ENCODE measurements around the gene WASF2. TPM values are rescaled to one million over a fixed set of nuclear protein-coding genes. Genes with fewer than 3 reads are reported as not detected.

Gene WASF2
- total and polyA plus RNA-seq, 2 of the 13 experiments (the other 11 are each of a cell fraction or from before 2014, with no cell fraction given) = 10.4 to 27.7 TPM

DNA sequence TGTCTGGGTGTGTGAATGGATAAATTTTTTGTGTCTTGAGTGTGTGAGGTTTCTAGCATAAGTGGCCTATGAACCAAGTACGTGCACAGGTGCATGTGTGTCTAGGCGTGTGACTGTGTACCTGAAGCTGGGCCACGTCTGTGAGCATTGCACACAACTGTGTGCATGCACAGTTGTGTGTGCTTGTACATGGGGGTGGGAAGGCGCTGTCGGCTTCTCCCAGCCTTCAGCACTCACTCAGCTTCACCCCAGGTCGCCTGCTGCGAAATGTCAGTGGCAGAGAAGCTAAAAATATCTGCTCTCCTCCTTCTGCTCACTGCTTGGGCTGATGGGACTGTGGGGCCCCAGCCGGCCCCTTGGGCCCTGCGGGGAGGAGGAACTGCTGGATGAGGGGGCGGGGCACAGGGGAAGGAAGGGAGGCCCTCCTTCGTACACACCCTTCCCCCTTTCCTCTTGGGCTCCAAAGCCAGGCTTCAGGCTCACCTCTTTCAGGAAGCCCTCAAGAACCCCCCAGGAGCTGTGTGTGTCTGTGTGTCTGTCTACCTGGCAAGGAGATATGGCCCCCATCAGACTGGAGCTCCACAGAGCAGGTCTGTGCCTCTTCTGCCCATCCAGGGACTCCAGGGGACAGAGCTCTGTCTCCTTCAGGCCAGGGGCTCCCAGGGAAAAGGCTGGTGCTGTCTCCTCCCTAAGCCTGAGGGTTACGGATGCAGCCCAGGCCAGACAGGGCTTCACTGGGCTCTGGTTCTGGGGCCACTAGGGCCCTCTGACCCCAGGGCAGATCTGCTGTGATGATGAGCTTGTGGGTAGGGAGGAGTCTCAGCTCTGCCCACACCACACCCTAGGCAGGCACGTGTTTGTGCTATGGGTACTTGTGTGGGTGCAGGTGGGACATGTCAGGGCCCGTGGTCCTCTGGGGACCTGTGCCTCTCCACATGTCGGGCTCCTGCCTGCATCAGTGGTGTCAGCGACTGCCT lies 35.6 kb upstream of the WASF2 start (continued):
- TF ChIP-seq, protein P1, sequence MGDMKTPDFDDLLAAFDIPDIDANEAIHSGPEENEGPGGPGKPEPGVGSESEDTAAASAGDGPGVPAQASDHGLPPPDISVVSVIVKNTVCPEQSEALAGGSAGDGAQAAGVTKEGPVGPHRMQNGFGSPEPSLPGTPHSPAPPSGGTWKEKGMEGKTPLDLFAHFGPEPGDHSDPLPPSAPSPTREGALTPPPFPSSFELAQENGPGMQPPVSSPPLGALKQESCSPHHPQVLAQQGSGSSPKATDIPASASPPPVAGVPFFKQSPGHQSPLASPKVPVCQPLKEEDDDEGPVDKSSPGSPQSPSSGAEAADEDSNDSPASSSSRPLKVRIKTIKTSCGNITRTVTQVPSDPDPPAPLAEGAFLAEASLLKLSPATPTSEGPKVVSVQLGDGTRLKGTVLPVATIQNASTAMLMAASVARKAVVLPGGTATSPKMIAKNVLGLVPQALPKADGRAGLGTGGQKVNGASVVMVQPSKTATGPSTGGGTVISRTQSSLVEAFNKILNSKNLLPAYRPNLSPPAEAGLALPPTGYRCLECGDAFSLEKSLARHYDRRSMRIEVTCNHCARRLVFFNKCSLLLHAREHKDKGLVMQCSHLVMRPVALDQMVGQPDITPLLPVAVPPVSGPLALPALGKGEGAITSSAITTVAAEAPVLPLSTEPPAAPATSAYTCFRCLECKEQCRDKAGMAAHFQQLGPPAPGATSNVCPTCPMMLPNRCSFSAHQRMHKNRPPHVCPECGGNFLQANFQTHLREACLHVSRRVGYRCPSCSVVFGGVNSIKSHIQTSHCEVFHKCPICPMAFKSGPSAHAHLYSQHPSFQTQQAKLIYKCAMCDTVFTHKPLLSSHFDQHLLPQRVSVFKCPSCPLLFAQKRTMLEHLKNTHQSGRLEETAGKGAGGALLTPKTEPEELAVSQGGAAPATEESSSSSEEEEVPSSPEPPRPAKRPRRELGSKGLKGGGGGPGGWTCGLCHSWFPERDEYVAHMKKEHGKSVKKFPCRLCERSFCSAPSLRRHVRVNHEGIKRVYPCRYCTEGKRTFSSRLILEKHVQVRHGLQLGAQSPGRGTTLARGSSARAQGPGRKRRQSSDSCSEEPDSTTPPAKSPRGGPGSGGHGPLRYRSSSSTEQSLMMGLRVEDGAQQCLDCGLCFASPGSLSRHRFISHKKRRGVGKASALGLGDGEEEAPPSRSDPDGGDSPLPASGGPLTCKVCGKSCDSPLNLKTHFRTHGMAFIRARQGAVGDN (CRISPR knock-in tag; IDR thresholded peaks at IDR 0.05) = peak; percentile 49; the same call in 1 of the 2 replicates
- TF ChIP-seq ZFP1 (CRISPR knock-in tag; IDR thresholded peaks at IDR 0.05) = no peak
- TF ChIP-seq SETDB1 (CRISPR knock-in tag; IDR thresholded peaks at IDR 0.05; ENCODE audit: borderline replicate concordance) = 0 out of 2 replicates have a peak, but pooled peaks have one; percentile 42

DNA sequence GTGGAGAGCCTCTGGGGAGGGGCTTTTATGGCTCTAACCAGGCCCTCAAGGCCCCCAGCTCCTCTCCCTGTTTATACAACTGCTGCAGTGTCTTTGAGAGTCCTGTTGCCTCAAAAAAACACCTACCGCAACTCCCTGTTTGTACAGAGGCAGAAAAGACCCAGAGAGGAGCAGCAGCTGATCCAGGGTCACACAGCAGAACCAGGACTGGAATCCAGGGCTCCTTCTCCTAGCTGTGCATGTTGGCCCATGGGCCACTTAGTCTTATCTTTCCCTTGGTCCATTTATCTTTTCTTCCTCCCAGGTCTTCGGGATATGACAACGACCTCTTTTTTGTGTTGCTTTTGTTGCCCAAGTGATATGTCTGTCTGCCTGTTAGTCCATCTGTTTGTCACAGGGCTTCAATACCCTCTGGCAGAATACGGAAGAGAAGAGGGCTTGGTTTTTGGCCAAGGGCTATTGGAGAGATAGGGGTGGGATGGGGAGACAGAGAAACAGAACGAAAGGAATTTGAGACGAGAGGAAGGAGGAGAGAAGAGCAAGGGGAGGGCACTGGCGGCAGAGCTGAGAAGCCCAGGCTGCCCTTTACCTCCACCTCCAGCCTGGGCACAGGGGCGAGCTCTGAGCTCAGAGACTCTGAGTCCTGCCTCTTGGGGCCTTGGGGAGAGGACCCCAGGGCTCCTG lies 33.5 kb upstream of the WASF2 start:
- no TSS peak for BruUV-seq (replicated peaks)
- Histone ChIP-seq H3K27me3 (ENCODE audit: control insufficient read depth in 1 of 2, insufficient read depth in 2 of 2, low read length in 2 of 2) (no peaks in the 10 kb centered on the region), H3K9ac (ENCODE audit: insufficient read depth, low read depth, low read length) (peak overlapping the region; percentile 55; the same call in 1 of the 2 replicates), H3K9me3 (ENCODE audit: low read length) (no peaks in the 10 kb centered on the region), H3K36me3 (replicated peaks in 1 of 2; ENCODE audit: control insufficient read depth in 1 of 2, insufficient read depth in 2 of 2, low read length in 2 of 2) (no peaks in the 10 kb centered on the region), H3K4me3 (replicated peaks in 1 of 3; ENCODE audit: insufficient read depth in 1 of 3, low read depth in 2 of 3, low read length in 3 of 3) (no peak overlapping the region; a peak in 1 of 6 replicates), H4K20me1 (ENCODE audit: insufficient read depth, low read length) (no peaks in the 10 kb centered on the region), H3K4me1 (ENCODE audit: insufficient read depth, low read length) (peaks cover 96% of the 10 kb centered on the region), H3K27ac (ENCODE audit: extremely low read length, insufficient read depth, low read length) (peak overlapping the region; percentile 57), H3K79me2 (ENCODE audit: insufficient read depth, low read length) (no peaks in the 10 kb centered on the region), H2AFZ (ENCODE audit: low read length) (peak overlapping the region; percentile 1), H3K4me2 (ENCODE audit: low read depth, low read length) (peak overlapping the region; percentile 95)
- in situ Hi-C loops (cut with HindIII; ENCODE audit: extremely low pct_ligation_motif_present, low pct_unique_long_range_greater_than_20kb) (no loop called here), intact Hi-C loops (cut with micrococcal nuclease; ENCODE audit: unreplicated experiment) (no loop called here)
- 75% methylated on average over 7 of the region's 8 CpGs for WGBS (ENCODE audit: low lambda C conversion rate)
- CTCF ChIA-PET (ENCODE audit: low intra/inter-chr PET ratio, low total read pairs) = interaction anchor here (2.3 kb wide), 1 partner anchor 83 kb away, joined by 7 read pairs; no protein-coding TSS in a partner anchor
- no peak for FAIRE-seq
- no peak for DNase-seq (ENCODE audit: low spot score)
- POLR2A ChIA-PET = interaction anchor here (0.9 to 2.7 kb wide), 6 partner anchors 9 to 84 kb away, joined by 4 to 10 read pairs (median 7); partner anchors contain the start of gene WASF2
- ATAC-seq = no peak
- TF ChIP-seq ZNF605 (CRISPR knock-in tag; IDR thresholded peaks at IDR 0.05) = no peak
- TF ChIP-seq, protein P2, sequence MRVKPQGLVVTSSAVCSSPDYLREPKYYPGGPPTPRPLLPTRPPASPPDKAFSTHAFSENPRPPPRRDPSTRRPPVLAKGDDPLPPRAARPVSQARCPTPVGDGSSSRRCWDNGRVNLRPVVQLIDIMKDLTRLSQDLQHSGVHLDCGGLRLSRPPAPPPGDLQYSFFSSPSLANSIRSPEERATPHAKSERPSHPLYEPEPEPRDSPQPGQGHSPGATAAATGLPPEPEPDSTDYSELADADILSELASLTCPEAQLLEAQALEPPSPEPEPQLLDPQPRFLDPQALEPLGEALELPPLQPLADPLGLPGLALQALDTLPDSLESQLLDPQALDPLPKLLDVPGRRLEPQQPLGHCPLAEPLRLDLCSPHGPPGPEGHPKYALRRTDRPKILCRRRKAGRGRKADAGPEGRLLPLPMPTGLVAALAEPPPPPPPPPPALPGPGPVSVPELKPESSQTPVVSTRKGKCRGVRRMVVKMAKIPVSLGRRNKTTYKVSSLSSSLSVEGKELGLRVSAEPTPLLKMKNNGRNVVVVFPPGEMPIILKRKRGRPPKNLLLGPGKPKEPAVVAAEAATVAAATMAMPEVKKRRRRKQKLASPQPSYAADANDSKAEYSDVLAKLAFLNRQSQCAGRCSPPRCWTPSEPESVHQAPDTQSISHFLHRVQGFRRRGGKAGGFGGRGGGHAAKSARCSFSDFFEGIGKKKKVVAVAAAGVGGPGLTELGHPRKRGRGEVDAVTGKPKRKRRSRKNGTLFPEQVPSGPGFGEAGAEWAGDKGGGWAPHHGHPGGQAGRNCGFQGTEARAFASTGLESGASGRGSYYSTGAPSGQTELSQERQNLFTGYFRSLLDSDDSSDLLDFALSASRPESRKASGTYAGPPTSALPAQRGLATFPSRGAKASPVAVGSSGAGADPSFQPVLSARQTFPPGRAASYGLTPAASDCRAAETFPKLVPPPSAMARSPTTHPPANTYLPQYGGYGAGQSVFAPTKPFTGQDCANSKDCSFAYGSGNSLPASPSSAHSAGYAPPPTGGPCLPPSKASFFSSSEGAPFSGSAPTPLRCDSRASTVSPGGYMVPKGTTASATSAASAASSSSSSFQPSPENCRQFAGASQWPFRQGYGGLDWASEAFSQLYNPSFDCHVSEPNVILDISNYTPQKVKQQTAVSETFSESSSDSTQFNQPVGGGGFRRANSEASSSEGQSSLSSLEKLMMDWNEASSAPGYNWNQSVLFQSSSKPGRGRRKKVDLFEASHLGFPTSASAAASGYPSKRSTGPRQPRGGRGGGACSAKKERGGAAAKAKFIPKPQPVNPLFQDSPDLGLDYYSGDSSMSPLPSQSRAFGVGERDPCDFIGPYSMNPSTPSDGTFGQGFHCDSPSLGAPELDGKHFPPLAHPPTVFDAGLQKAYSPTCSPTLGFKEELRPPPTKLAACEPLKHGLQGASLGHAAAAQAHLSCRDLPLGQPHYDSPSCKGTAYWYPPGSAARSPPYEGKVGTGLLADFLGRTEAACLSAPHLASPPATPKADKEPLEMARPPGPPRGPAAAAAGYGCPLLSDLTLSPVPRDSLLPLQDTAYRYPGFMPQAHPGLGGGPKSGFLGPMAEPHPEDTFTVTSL (CRISPR knock-in tag; IDR thresholded peaks at IDR 0.05; ENCODE audit: borderline replicate concordance) = no peak
- TF ChIP-seq RXRB (CRISPR knock-in tag; IDR thresholded peaks at IDR 0.05; ENCODE audit: borderline replicate concordance) = peak; percentile 5; the same call in 1 of the 2 replicates
- peak; percentile 81; the same call in 1 of the 2 replicates for TF ChIP-seq ZMYM3 (CRISPR knock-in tag; IDR thresholded peaks at IDR 0.05)
- no peak for TF ChIP-seq NCOA5 (CRISPR knock-in tag; IDR thresholded peaks at IDR 0.05)
- no peak for TF ChIP-seq ZNF792 (CRISPR knock-in tag; IDR thresholded peaks at IDR 0.05)
- 0 out of 2 replicates have a peak, but pooled peaks have one; percentile 0 for TF ChIP-seq ERF (CRISPR knock-in tag; IDR thresholded peaks at IDR 0.05)
